Heart right ventricle (tissue), 16 donors: ENCODE data around the gene NOLC1. TPM values are rescaled to one million over a fixed set of nuclear protein-coding genes. Genes with fewer than 3 reads are reported as not detected.

ENCODE experiments used
- ATAC-seq, 8 donors: fragments of 200-7000 bp; cut with Tn5 transposase; one replicate each; pipeline ENCODE4 v1.9.1; 2020; ENCODE audit warnings: mild to moderate bottlenecking in 8 of 8, moderate library complexity in 8 of 8, moderate number of reproducible peaks in 1 of 8
- DNase-seq, 2 donors: peaks; one replicate each; pipeline ENCODE4 v3.0.0-alpha.2; 2020
- H3K27ac ChIP-seq, 10 donors: fragments of 200-600 bp; sonication (generic) in 2 of 10; one replicate each; pipeline versions ENCODE4 v1.5.0 to v1.8.0; 2020 to 2022; ENCODE audit warnings: mild to moderate bottlenecking in 3 of 10
- H3K27me3 ChIP-seq, 7 donors: fragments of 200-600 bp; one replicate each; pipeline ENCODE4 v1.8.0; 2021 to 2022; ENCODE audit warnings: mild to moderate bottlenecking in 2 of 7
- H3K36me3 ChIP-seq, 9 donors: fragments of 200-600 bp; sonication (generic) in 1 of 9; one replicate each; pipeline versions ENCODE4 v1.5.0 to v1.8.0; 2020 to 2022; ENCODE audit warnings: mild to moderate bottlenecking in 2 of 9
- H3K4me1 ChIP-seq, 9 donors: fragments of 200-600 bp; sonication (generic) in 1 of 9; one replicate each; pipeline versions ENCODE4 v1.5.0 to v1.8.0; 2020 to 2022; ENCODE audit warnings: mild to moderate bottlenecking in 4 of 9
- H3K4me3 ChIP-seq, 10 donors: fragments of 200-600 bp; sonication (generic) in 2 of 10; one replicate each; pipeline versions ENCODE4 v1.5.0 to v1.8.0; 2020 to 2022; ENCODE audit warnings: mild to moderate bottlenecking in 7 of 10, moderate library complexity in 2 of 10
- H3K9me3 ChIP-seq, 11 donors: fragments of 200-600 bp in 10 of 11; sonication (generic) in 2 of 11; one replicate each; pipeline versions ENCODE4 v1.5.0 to v1.8.0; 2013 to 2022; ENCODE audit warnings: mild to moderate bottlenecking in 2 of 11, control low read depth in 1 of 11, moderate library complexity in 1 of 11
- WGBS, 2 donors: extraction: QIAGEN DNeasy Blood & Tissue Kit; methylation state at CpG; one replicate each; pipeline ENCODE4 v1.1.7; 2013; ENCODE audit warnings: inconsistent platforms in 1 of 2; 5-methylcytosine and 5-hydroxymethylcytosine counted together
- intact Hi-C, 10 donors: fragments of 100-400 bp; cut with DNase I; formaldehyde crosslinking; loops; one replicate each; pipeline versions ENCODE4 v1.11.1 to v1.14.2; 2022
- polyA plus RNA-seq, 2 donors: library from polyadenylated mRNA; stranded (reverse); fragments of 200-250 nt; gene quantifications; one replicate each; pipeline ENCODE4 v1.2.3, GENCODE V29; 2013
- total RNA-seq, 10 donors: library from RNA; stranded (reverse); fragmentation: NEBNext Ultra II Directional in 3 of 10; extraction: Animal tissue kit (Norgen Biotek cat#: 25700) in 3 of 10; gene quantifications; one replicate each; pipeline versions ENCODE4 v1.2.1 to v1.2.4, GENCODE V29; 2021 to 2023
- TF ChIP-seq, protein P1 (sequence below), 9 donors: fragments of 200-600 bp; sonication (generic) in 2 of 9; IDR thresholded peaks; one replicate each; pipeline versions ENCODE4 v1.5.0 to v1.8.0; 2021 to 2022; ENCODE audit warnings: antibody characterized with exemption in 9 of 9, mild to moderate bottlenecking in 5 of 9, moderate library complexity in 1 of 9
- donor health status: Arrhythmogenic right ventricular cardiomyopathy.
- donor health status: ischemic (EF 13 %, LVEDD 7.1; RV severe dilation, severe dysfunction).
- donor health status: healthy with polysubstance abuse.
- donor health status: DM: no; HTN: yes; CAD: no.
- donor health status: DM: no; HTN: no; CAD: no.
- donor health status: ischemic (EF 25% LVEDD 6.9; RV normal size, moderate dysfunction).
- donor health status: ischemic (EF 25% LVEDD 5.7; RV mildly dilated, moderate dysfunction).
- donor health status: healthy.
- donor health status: DM: yes; HTN: yes; CAD: no.
- donor health status: Ischemic cardiomyopathy.
- donor health status: ischemic (EF 35%, LVEDD 5.7; RV mildly dilated, moderate dysfunction).
- donor health status: nonischemic (EF 11% LVEDD 7.7; RV severe dilation, severe dysfunction).
- donor health status: DM: yes; HTN: yes; CAD: no.
- donor health status: PGD.
- donor health status: ischemic (EF 29% LVEDD 5.4; RV normal size, mild dysfunction).
- donor health status: nonischemic (EF 23%, LVEDD 6.1; RV moderate dilation, normal function).

NOLC1 gene
- total and polyA plus RNA-seq, 12 donors, result 8.6 to 45.5 (median 27.8) TPM

DNA sequence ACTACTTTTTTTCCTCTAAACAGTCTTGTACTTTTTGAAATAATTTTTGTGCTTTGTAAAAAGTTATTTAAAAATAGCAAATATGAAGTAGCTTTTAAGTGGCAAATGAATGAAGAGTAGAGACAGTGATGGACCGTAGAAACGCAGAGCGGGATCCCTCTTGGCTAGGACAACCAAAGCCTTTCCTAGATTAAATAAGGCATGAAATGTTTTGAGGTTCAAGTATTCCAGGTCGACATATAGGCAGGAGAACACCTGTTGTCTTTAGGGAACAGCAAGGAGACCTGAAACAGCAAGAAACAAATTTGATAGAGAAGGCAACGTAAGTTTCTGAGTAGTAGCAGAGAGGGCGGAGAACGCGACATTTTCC, 20.0 kb upstream of the NOLC1 start:
- Histone ChIP-seq H3K27ac (peak overlapping the region in 9 of 10 donors; percentile 91 to 97 (median 96)), H3K4me3 (peak overlapping the region in 9 of 10 donors; percentile 54 to 98 (median 88)), H3K36me3 (no peaks in the 10 kb centered on the region), H3K4me1 (peaks cover 6 to 41% (median 37%) of the 10 kb centered on the region in 9 donors), H3K27me3 (no peaks in the 10 kb centered on the region), H3K9me3 (no peaks in the 10 kb centered on the region)
- no peak for DNase-seq
- 22 to 25% methylated on average over 8 of the region's 8 CpGs for WGBS, 2 donors
- ATAC-seq, result no peak
- intact Hi-C loops, result loop anchor here in 3 of 10 donors (1.0 to 5.0 kb wide), 4 partner anchors 12 to 370 kb away; partner anchors contain the start of genes NOLC1 (in 3 of the 3), ACTR1A (in 1 of the 3), HPS6 (in 1 of the 3) and LDB1 (in 1 of the 3)
- TF ChIP-seq, protein P1, sequence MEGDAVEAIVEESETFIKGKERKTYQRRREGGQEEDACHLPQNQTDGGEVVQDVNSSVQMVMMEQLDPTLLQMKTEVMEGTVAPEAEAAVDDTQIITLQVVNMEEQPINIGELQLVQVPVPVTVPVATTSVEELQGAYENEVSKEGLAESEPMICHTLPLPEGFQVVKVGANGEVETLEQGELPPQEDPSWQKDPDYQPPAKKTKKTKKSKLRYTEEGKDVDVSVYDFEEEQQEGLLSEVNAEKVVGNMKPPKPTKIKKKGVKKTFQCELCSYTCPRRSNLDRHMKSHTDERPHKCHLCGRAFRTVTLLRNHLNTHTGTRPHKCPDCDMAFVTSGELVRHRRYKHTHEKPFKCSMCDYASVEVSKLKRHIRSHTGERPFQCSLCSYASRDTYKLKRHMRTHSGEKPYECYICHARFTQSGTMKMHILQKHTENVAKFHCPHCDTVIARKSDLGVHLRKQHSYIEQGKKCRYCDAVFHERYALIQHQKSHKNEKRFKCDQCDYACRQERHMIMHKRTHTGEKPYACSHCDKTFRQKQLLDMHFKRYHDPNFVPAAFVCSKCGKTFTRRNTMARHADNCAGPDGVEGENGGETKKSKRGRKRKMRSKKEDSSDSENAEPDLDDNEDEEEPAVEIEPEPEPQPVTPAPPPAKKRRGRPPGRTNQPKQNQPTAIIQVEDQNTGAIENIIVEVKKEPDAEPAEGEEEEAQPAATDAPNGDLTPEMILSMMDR (IDR thresholded peaks at IDR 0.05), result no peak

DNA sequence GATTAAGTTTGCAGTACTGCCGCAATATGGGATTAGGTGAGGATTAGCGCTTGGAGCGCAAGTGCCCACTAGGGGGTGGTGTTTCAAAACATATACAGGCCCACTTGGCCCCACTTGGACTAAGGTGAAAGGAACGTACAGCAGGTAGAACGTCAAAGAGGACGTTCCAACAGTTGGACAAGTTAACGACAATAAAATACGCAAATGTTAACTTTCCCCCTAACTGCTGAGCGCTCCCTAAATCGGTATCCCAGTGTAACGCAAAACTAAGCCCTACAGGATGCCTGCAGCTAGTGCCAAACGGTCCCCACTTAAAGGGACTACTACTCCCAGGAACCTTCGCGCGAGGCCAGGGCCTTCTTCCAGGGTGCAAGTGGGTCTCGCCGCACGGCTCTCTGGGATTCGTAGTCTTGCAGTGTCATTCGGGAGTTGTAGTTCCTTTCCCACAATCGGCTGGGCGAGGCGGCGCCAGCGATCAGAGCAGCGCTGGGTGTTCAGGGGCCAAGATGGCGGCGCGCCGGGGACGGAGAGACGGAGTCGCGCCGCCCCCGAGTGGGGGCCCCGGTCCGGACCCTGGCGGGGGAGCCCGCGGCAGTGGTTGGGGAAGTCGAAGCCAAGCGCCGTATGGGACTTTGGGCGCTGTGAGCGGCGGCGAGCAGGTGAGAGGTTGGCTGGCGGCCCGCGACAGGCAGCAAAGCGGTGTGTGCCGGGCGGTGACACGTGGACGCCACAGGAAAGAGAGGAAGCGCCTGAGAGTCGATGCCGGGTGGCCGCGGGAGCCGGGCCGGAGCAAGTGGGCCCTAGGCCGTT, 19.4 kb upstream of the NOLC1 start, which contains the start of gene PPRC1:
TSS of gene PPRC1 (plus strand) at position 478 of the 810 bp plus-strand sequence. CDS start at position 507, 29 bp downstream.
- WGBS, 2 donors, result 0% methylated on average over 64 of the region's 64 CpGs
- DNase-seq, result peak; percentile 97 to 99

DNA sequence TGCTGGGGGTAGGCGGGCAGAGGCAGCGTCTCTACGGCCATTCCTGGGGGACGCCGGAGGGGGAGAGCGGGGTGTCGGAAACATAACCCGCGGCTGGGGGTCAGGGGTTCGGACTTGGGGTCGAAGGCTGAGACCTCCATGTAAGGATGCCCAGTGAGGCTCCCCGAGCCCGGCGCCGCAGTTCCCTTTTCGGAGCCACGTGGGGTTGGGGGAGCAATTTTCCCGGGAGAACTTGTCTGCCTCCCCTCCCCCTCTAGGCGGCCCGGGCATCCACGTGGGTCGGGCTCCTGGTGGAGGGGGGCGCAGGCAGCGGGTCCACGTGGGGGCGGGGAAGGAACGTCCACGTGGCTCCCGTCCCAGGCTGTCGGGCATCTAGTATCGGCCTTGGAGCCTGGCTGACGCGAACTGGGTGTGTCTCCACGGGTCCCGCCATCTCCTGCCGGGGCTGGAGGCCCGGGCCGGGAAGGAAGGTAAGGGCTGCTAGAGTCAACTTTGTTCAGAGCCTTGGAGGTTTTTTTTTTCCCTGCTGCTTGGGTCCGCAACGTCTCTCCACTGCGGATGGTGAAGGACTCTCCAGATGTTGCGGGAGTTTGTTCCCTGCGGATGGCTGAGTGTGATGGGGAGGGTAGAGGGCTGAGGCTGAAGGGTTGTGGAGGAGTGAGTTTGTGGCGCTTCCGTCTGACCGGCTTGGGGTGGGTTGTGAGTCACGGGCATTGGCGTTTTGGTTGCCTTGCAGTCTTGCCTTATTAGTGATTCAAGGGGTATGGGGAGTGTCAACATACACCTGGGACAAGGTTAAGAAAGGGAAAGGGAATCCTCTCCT, 18.6 kb upstream of the NOLC1 start:
- TF ChIP-seq, protein P1 (IDR thresholded peaks at IDR 0.05), result no peak
- H3K27me3 ChIP-seq, result no peaks in the 10 kb centered on the region
- ATAC-seq (peak; percentile 25 to 78 (median 48)), DNase-seq (peak; percentile 67 to 82)
- H3K36me3 ChIP-seq, result peaks cover 0 to 13% (median 8%) of the 10 kb centered on the region in 9 donors
- no peaks in the 10 kb centered on the region for H3K9me3 ChIP-seq
- H3K4me3 ChIP-seq, result peak overlapping the region; percentile 54 to 99 (median 88)
- intact Hi-C loops, result loop anchor here in 1 of 10 donors (2.0 to 5.0 kb wide), 2 partner anchors 69 to 369 kb away; partner anchors contain the start of genes ACTR1A, HPS6 and SUFU
- 1 to 2% methylated on average over 42 to 47 of the region's 48 CpGs for WGBS, 2 donors
- peaks cover 6 to 46% (median 41%) of the 10 kb centered on the region in 9 donors for H3K4me1 ChIP-seq
- peak overlapping the region; percentile 60 to 97 (median 96) for H3K27ac ChIP-seq

More for the DNA sequence above, 19.4 kb upstream of the NOLC1 start, which contains the start of gene PPRC1:
- peak within 1 kb of the TSS; percentile 60 to 97 (median 96) for H3K27ac ChIP-seq
- no peaks in the 10 kb centered on the region for H3K27me3 ChIP-seq
- H3K36me3 ChIP-seq, result peaks cover 0 to 4% (median under 1%) of the 10 kb centered on the region in 9 donors
- H3K9me3 ChIP-seq, result no peaks in the 10 kb centered on the region
- ATAC-seq, result peak; percentile 93 to 98 (median 96)
- TF ChIP-seq, protein P1 (IDR thresholded peaks at IDR 0.05), result peak; percentile 84 to 97 (median 91)
- intact Hi-C loops, result loop anchor here in 3 of 10 donors (1.0 to 5.0 kb wide), 4 partner anchors 12 to 370 kb away; partner anchors contain the start of genes NOLC1 (in 3 of the 3), ACTR1A (in 1 of the 3), HPS6 (in 1 of the 3) and LDB1 (in 1 of the 3)
- peak within 1 kb of the TSS; percentile 54 to 99 (median 88) for H3K4me3 ChIP-seq
- H3K4me1 ChIP-seq, result peaks cover 6 to 46% (median 41%) of the 10 kb centered on the region in 9 donors
